ENCODE measurements around the gene MZT1. TPM values are rescaled to one million over a fixed set of nuclear protein-coding genes. Genes with fewer than 3 reads are reported as not detected.

MZT1 gene
- total and polyA plus RNA-seq, 10 of the 15 experiments (the other 5 are each of a cell fraction or from before 2014, with no cell fraction given) = 16.2 to 47.6 (median 25.4) TPM

DNA sequence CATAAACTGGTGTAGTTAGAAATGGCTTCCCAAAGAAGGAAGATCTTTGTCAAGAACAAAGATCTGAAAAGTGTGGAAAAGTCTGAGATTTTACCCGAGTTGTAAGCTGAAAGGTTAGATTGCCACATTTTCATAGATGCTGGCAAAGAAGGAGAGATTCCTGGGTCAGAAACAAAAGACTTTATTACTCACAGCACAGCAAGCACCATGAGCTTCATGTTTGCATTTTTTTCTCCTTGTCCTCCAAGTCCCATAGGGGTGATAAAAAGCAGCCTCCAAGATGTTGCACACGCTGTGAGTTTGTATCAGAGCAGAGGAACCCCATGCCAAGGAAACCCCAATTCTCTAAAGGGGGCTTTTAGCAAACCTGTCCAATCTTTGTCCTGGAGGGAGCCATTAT is 29.3 kb downstream of the MZT1 start:
- Histone ChIP-seq H4K20me1 (ENCODE audit: control insufficient read depth, insufficient read depth) (no peaks in the 10 kb centered on the region), H3K4me3 (no peak overlapping the region), H3K36me3 (ENCODE audit: control insufficient read depth in 2 of 2, insufficient read depth in 2 of 2, low read length in 1 of 2) (no peaks in the 10 kb centered on the region), H3K79me2 (ENCODE audit: control insufficient read depth, insufficient read depth, low read length) (no peaks in the 10 kb centered on the region), H3K4me2 (ENCODE audit: control insufficient read depth, insufficient read depth) (no peak overlapping the region), H3K9ac (ENCODE audit: control insufficient read depth, insufficient read depth, low read length) (no peak overlapping the region), H3K27ac (ENCODE audit: control insufficient read depth, insufficient read depth) (no peak overlapping the region), H3K27me3 (replicated peaks in 1 of 2; ENCODE audit: control insufficient read depth in 2 of 2, insufficient read depth in 2 of 2, low read length in 1 of 2) (no peaks in the 10 kb centered on the region), H3K9me3 (replicated peaks; ENCODE audit: control insufficient read depth, insufficient read depth, low read length) (no peaks in the 10 kb centered on the region; the same call in 2 of the 3 replicates), H2AFZ (ENCODE audit: control insufficient read depth, low read depth, low read length) (no peak overlapping the region), H3K4me1 (ENCODE audit: control insufficient read depth, insufficient read depth, low read length) (no peaks in the 10 kb centered on the region)
- ATAC-seq (no peak), FAIRE-seq (no peak), DNase-seq (ENCODE audit: low read depth, low spot score) (no peak)
- WGBS (ENCODE audit: insufficient coverage, insufficient replicate concordance, low lambda C conversion rate, missing lambda C conversion rate) = 52% methylated on average over 2 of the region's 2 CpGs
- CTCF ChIA-PET = interaction anchor here (0.7 kb wide), 1 partner anchor 1491 kb away, joined by 5 read pairs; no protein-coding TSS in a partner anchor
- no TSS peak for BruUV-seq (replicated peaks)
- in situ Hi-C loops (cut with MboI) = no loop called here
- intact Hi-C loops (cut with micrococcal nuclease; ENCODE audit: unreplicated experiment) = no loop called here
- RAD21 ChIA-PET (ENCODE audit: unreplicated experiment) = interaction anchor here (0.6 to 1.3 kb wide), 2 partner anchors 32 to 55 kb away, joined by 3 read pairs; no protein-coding TSS in a partner anchor
- POLR2A ChIA-PET = no interaction called here
- SMC1A ChIA-PET (ENCODE audit: uncharacterized antibody, unreplicated experiment) = no interaction called here
- TF ChIP-seq, protein P1, sequence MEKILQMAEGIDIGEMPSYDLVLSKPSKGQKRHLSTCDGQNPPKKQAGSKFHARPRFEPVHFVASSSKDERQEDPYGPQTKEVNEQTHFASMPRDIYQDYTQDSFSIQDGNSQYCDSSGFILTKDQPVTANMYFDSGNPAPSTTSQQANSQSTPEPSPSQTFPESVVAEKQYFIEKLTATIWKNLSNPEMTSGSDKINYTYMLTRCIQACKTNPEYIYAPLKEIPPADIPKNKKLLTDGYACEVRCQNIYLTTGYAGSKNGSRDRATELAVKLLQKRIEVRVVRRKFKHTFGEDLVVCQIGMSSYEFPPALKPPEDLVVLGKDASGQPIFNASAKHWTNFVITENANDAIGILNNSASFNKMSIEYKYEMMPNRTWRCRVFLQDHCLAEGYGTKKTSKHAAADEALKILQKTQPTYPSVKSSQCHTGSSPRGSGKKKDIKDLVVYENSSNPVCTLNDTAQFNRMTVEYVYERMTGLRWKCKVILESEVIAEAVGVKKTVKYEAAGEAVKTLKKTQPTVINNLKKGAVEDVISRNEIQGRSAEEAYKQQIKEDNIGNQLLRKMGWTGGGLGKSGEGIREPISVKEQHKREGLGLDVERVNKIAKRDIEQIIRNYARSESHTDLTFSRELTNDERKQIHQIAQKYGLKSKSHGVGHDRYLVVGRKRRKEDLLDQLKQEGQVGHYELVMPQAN (conservative IDR thresholded peaks at IDR 0.05) = no peak
- TF ChIP-seq ZZZ3 (IDR thresholded peaks at IDR 0.05; ENCODE audit: control insufficient read depth, insufficient read length, low read depth) = no peak
- TF ChIP-seq MXI1 (IDR thresholded peaks at IDR 0.05; ENCODE audit: low read depth, low read length) = no peak
- no peak for TF ChIP-seq LARP7 (IDR thresholded peaks at IDR 0.05)
- TF ChIP-seq, protein P2, sequence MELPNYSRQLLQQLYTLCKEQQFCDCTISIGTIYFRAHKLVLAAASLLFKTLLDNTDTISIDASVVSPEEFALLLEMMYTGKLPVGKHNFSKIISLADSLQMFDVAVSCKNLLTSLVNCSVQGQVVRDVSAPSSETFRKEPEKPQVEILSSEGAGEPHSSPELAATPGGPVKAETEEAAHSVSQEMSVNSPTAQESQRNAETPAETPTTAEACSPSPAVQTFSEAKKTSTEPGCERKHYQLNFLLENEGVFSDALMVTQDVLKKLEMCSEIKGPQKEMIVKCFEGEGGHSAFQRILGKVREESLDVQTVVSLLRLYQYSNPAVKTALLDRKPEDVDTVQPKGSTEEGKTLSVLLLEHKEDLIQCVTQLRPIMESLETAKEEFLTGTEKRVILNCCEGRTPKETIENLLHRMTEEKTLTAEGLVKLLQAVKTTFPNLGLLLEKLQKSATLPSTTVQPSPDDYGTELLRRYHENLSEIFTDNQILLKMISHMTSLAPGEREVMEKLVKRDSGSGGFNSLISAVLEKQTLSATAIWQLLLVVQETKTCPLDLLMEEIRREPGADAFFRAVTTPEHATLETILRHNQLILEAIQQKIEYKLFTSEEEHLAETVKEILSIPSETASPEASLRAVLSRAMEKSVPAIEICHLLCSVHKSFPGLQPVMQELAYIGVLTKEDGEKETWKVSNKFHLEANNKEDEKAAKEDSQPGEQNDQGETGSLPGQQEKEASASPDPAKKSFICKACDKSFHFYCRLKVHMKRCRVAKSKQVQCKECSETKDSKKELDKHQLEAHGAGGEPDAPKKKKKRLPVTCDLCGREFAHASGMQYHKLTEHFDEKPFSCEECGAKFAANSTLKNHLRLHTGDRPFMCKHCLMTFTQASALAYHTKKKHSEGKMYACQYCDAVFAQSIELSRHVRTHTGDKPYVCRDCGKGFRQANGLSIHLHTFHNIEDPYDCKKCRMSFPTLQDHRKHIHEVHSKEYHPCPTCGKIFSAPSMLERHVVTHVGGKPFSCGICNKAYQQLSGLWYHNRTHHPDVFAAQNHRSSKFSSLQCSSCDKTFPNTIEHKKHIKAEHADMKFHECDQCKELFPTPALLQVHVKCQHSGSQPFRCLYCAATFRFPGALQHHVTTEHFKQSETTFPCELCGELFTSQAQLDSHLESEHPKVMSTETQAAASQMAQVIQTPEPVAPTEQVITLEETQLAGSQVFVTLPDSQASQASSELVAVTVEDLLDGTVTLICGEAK (IDR thresholded peaks at IDR 0.05; ENCODE audit: borderline replicate concordance) = no peak
- TF ChIP-seq SIN3A (IDR thresholded peaks at IDR 0.05; ENCODE audit: low read depth, low read length) = no peak
- TF ChIP-seq RAD21 (IDR thresholded peaks at IDR 0.05; ENCODE audit: insufficient read depth, low read depth, low read length) = no peak
- no peak for TF ChIP-seq SIX5 (IDR thresholded peaks at IDR 0.05; ENCODE audit: low read depth, low read length, severe bottlenecking)
- TF ChIP-seq, protein P3, sequence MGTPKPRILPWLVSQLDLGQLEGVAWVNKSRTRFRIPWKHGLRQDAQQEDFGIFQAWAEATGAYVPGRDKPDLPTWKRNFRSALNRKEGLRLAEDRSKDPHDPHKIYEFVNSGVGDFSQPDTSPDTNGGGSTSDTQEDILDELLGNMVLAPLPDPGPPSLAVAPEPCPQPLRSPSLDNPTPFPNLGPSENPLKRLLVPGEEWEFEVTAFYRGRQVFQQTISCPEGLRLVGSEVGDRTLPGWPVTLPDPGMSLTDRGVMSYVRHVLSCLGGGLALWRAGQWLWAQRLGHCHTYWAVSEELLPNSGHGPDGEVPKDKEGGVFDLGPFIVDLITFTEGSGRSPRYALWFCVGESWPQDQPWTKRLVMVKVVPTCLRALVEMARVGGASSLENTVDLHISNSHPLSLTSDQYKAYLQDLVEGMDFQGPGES (IDR thresholded peaks at IDR 0.05) = no peak
- no peak for TF ChIP-seq BMI1 (IDR thresholded peaks at IDR 0.05; ENCODE audit: borderline replicate concordance)
- no peak for TF ChIP-seq RB1 (IDR thresholded peaks at IDR 0.05; ENCODE audit: borderline replicate concordance)
- TF ChIP-seq, protein P4, sequence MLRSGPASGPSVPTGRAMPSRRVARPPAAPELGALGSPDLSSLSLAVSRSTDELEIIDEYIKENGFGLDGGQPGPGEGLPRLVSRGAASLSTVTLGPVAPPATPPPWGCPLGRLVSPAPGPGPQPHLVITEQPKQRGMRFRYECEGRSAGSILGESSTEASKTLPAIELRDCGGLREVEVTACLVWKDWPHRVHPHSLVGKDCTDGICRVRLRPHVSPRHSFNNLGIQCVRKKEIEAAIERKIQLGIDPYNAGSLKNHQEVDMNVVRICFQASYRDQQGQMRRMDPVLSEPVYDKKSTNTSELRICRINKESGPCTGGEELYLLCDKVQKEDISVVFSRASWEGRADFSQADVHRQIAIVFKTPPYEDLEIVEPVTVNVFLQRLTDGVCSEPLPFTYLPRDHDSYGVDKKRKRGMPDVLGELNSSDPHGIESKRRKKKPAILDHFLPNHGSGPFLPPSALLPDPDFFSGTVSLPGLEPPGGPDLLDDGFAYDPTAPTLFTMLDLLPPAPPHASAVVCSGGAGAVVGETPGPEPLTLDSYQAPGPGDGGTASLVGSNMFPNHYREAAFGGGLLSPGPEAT (IDR thresholded peaks at IDR 0.05; ENCODE audit: low read depth) = no peak
- no peak for TF ChIP-seq ESRRA (IDR thresholded peaks at IDR 0.05; ENCODE audit: low read length)

All from GM12878 (cell line).